PFSK-1 (cell line): ENCODE results near the gene GPR65.

Experiments used
- POLR2AphosphoS5 ChIP-seq: IDR thresholded peaks from 2 replicates; pipeline ENCODE4 v1.6.1; 2012; ENCODE audit warnings: low read depth, mild to moderate bottlenecking, control low read depth, low read length, moderate library complexity
- REST ChIP-seq, 2 experiments: IDR thresholded peaks; 2 replicates each; pipeline versions ENCODE4 v1.6.1 to v1.8.0; 2011 to 2012; ENCODE audit warnings: low read depth in 2 of 2, low read length in 2 of 2, control low read depth in 1 of 2, inconsistent platforms in 1 of 2, mild to moderate bottlenecking in 1 of 2, moderate library complexity in 1 of 2; ENCODE audit not compliant: insufficient read depth in 1 of 2
- TAF1 ChIP-seq: IDR thresholded peaks from 2 replicates; pipeline ENCODE4 v1.6.1; 2012; ENCODE audit warnings: low read length, control low read depth, borderline replicate concordance; ENCODE audit not compliant: insufficient read depth

GRCh38 chr14:88009486-88009885 lies 4.6 kb downstream of the GPR65 start:
- TF ChIP-seq REST (IDR thresholded peaks at IDR 0.05; ENCODE audit: insufficient read depth in 1 of 2, low read depth in 2 of 2, low read length in 2 of 2) (no peak), POLR2AphosphoS5 (no peak), TAF1 (no peak)
